Activated CD4-positive, alpha-beta T cell treated with anti-CD3 and anti-CD28 coated beads, Interleukin-2, amount 50 U/mL, for 48 hours (primary cell): ENCODE data around the gene SCFD1.
"Not testable (repeated sequence)": the region's sequence is repeated elsewhere in the genome, so short reads cannot be mapped to it uniquely, and the experiment has no call there.

Experiments
- DNase-seq, 2 experiments: peaks; one replicate each; pipeline ENCODE4 v3.0.0-alpha.2; 2020

Gene SCFD1

GRCh38 chr14:30614155-30614554 is 8.0 kb upstream of the SCFD1 start:
- no peak for DNase-seq

DNA sequence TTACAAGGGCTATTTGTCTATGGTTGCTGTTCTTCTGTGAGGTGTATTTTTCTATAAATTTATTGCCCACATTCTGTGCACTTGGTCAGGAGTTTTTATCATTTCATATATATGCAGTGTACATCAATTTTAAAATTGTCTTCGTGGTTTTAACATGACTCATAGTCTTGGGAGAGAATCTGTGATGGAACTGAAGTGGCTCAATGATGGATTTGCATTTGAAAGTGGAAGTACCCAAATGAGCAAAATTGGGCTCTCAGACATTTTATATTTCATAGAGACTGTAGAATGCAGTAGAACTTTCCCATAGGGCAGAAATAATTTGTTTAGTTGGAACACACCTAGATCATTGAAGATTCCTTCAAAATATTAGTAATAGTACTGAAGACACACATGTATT is 1.9 kb upstream of the SCFD1 start:
- no peak for DNase-seq

- peak; percentile 15 to 18 for DNase-seq
Measured at GRCh38 chr14:30621354-30621939, 672 bp upstream of the SCFD1 start.

DNA sequence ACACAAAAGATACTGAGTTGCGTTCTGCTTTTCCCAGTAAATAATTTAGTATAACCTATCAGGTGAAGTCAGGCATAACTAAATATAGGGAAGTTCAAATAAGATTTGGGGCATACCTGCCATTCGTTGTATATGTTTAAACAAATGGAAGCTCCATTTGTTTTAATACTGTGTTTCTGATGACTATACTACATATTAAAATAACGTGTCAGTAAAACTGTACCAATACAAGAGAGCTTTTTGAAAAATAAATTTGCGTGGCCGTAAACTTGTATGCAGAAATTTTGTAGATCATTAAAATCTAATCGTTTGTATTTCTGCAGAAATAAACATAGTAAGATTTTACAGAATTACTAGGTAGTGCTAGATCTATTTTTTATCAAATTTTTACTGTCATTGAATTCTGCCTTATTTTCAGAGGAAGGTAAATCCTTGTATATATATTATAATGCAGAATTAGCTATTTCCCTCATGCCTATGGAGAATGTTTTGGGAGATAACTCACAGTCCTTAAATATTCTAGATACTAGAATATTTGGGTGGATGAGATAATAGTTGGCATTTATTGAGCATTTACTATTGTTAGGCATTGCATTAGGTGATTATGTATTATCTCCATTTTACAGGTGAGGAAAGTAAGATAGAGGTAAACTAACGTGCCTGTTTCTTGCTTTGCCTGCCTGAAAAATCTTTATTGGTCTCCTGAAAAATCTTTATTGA is 1.5 kb downstream of the SCFD1 start:
- DNase-seq: no peak

GRCh38 chr14:30624132-30624423 is 2.0 kb downstream of the SCFD1 start:
- no peak for DNase-seq

DNA sequence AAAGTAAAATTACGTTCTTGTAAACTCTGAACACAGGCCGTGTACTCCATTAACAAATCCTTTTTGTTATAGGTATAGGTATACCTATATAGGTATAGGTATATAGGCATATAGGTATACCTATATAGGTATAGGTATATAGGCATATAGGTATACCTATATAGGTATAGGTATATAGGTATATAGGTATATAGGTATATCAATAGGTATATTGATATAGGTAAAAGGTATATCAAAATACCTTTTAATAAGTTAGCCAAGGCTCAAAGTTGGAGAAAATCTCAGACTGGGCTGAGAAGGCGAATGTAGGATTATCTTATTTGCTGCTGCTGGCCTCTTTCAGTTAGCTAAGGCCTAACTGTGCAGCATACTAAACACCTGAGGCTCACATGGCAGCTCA is 3.4 kb downstream of the SCFD1 start:
- no peak for DNase-seq

GRCh38 chr14:30629432-30629831 is 7.3 kb downstream of the SCFD1 start:
- not testable (repeated sequence) for DNase-seq

DNA sequence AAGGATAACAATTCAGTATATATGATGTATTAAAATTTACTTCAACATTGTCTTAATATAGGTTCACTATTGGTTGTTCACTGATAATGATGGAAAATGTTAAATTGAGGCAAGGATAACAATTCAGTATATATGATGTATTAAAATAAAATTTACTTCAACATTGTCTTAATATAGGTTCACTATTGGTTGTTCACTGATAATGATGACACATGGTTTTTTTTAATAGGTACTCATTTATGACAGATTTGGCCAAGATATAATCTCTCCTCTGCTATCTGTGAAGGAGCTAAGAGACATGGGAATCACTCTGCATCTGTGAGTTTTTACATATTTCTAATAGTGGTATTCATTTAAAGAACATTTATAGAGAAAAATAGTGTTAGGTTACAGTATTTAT is 8.1 kb downstream of the SCFD1 start:
- DNase-seq: no peak

- DNase-seq: no peak
Measured at GRCh38 chr14:30632730-30633129, 10.6 kb downstream of the SCFD1 start.

- no peak for DNase-seq
Measured at GRCh38 chr14:30638926-30639325, 16.8 kb downstream of the SCFD1 start.

DNA sequence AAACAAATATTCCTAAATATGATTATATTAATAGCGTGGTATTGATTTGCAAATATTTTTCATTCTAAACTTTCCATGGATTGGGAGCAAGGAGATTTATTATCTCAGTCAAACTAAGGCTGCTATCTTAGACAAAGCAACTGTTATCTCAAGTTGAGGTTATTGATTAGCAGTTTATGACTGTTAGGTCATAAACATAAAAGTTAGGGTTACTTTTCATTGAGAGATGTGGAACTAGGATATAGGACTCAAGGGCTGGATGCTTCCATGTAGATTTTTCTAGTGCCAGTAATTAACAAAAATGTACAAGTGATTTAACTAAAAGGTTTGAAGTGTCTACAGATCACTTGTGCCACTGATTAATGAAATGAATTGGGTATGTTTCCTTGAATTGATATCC is 19.1 kb downstream of the SCFD1 start:
- DNase-seq: no peak

- DNase-seq: not testable (repeated sequence)
Measured at GRCh38 chr14:30644462-30644861, 22.3 kb downstream of the SCFD1 start.

DNA sequence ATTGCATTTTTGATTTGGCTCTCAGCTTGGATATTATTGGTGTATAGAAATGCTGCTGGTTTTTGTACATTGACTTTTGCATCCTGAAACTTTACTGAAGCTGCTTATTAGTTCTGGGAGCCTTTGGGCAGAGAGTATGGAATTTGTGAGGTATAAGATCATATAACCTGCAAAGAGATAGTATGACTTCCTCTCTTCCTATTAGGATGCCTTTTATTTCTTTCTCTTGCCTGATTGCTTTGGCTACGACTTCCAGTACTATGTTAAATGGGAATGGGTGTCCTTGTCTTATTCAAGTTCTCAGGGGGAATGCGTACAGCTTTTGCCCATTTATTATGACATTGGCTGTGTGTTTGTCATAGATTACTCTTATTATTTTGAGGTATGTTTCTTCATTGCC is 23.5 kb downstream of the SCFD1 start:
- DNase-seq: no peak

DNA sequence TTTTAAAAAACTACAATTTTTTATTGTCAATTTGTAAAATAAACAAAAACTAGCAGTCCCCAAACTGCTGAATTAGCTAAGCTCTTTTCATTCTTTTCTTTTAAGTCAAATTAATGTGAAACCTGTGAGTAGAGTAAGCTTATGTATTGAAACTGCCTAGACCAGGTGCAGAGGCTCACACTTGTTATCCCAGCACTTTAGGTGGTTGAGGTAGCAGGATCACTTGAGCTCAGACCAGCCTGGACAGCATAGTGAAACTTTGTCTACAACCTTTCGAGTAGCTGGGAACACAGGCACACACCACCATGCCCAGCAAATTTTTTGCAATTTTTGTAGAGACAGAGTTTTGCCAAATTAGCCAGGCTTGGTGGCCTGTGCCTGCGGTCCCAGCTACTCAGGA is 26.4 kb downstream of the SCFD1 start:
- no peak for DNase-seq

DNA sequence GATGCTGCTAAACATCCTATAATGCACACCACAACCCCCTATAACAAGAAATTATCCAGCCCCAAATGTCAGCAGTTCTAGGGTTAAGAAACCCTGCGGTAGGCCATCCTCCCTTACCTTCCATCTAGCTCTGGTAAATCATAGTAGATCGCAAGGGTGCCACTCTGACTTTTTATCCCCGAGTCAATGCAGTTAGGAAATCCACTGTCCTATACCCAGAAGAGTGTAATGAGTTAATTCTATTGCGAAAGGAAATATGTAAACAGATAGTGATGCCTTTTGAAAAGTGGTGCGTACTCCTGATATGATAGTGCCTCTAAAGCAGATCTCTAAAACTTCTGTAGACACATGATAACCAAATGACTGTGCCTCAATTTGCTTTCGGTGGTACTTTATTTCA is 29.8 kb downstream of the SCFD1 start:
- no peak for DNase-seq

- no peak for DNase-seq
Measured at GRCh38 chr14:30655124-30655523, 33.0 kb downstream of the SCFD1 start.

DNA sequence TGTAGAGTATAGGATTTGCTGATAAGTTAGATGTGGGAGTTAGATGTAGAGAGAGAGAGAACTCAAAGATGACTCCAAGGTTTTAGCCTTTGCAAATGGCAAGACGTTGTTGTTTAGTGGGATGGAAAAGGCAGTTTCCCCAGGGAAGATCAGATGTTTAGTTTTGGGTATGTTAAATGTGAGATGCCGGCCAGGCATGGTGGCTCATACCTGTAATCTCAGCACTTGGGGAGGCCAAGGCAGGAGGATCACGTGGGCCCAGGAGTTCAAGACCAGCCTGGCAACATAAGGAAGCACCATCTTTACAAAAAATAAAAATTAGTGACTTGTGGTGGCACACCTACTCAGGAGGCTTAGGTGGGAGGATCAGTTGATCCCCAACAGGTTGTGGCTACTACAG is 33.5 kb downstream of the SCFD1 start:
- DNase-seq: no peak

DNA sequence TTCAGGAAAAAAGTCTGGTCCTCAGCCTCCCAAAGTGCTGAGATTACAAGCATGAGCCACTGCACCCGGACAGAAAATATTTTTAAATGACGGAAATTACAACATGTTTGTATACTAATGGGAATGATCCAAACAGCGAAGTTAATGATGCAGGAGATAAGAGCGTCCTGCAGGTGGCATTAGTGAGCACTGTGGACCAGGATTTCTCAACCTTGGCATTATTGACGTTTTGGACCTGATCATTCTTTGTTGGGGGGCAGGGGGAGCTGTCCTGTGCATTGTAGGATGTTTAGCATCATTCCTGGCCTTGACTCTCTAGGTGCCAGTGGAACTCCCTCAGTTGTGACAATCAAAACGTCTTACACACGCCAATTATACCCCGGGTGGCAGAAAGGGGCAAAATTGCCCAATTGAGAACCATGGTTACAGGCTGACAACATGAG is 34.1 kb downstream of the SCFD1 start:
- peak; percentile 12 to 39 for DNase-seq

DNA sequence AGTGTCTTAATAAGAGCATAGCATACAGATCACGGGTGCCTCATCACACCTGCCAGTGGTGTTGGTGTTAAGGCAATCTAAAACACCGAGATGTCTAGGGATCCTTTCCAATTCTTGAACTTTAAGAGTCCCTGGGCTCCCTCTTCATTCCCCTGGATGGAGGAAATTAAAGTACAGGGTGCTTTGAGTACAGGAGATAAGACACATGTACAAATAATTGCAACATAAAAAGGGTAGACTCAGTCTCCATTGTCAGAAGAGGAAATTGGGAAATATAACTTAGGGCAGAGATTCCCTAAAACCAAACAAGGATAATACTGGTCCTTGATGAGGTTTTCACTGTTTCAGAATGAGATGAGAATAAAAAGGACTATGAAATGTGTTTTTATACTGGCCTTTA is 34.9 kb downstream of the SCFD1 start:
- DNase-seq: no peak

DNA sequence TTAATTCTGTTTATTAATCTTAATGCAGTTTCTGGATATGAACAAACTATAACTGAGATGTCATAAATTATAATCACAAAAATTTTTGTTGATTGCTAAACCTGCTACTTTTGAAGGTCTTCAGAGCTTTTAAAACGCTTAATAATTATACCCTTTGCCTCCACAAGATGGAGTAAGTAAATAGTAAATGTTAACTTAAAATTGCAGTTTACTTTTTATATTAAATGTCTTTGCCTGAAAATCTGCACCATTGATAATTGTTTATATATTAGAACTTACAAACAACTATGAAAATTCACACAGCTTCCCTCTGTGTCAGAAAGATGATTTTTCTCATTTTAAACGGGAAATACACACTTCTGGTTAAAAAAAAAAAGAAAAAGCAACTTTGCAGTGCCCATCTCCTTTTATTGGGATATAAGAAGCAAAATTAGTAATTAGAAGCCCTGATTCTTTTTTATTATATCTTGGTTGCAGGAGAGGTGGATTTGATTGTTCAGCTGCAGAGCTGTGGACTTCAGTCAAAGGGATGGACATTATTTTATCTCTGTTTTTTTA is 35.6 kb downstream of the SCFD1 start:
- DNase-seq: no peak

DNA sequence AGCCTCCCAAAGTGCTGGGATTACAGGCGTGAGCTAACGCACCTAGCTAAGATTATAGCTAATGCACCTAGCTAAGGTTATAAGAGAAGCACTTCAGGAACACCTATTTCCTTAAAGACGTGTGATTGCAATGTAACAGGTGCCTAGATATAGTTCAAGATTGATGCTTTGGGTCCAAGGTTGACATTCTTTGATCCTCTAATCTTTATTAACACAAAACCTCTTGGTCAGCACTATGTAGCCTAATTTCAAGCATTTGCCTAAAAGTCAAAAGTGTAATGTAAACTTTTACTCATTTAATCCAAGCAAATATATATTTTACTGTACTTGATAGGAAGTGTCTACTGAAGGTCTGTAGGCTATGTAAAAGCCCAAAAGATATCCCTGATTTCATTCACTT is 36.5 kb downstream of the SCFD1 start:
- no peak for DNase-seq

GRCh38 chr14:30669594-30669993 is 47.5 kb downstream of the SCFD1 start:
- DNase-seq: no peak

DNA sequence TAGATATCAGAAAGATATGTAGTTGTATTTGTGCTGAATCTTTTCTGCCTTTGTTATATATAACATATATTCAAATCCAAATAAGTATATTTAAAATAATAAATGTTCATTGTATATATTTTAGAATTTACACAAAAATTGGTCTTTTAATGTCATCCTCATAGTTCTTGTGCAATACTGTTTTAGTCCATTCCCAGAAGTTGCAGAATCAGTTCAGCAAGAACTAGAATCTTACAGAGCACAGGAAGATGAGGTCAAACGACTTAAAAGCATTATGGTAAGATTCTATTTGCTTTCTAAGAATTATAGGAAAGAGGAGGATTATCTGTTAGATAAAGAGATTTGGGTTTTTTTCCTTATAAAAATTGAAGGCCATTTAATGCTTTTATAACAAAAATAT is 51.0 kb downstream of the SCFD1 start:
- no peak for DNase-seq

DNA sequence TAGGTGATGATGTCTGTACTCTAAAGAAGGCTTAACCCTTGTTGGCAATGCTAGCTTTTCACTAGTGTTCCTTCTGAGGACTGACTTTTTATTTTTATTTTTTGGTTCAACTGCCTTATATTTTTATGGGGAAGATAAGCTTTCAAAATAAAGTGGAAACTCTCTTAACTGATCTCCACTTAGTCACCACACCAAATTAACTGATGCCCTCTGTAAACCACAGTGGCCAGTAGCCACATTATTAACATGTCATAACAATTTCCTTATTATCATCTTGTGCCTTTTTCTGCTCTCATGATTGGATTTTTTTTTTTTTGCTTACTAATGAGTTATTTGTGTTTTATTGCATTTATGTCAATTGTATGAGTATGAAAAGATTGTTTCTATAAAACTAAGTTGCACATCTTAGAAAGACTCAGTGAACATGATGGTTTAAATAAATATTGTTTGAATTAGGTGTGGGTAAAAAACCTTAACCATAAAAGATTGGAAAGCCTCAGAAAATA is 56.9 kb downstream of the SCFD1 start:
- no peak for DNase-seq

GRCh38 chr14:30680036-30680435 is 57.9 kb downstream of the SCFD1 start:
- DNase-seq: no peak
